ENCODE results near the gene ZYG11B.
"Not testable (repeated sequence)": the region's sequence is repeated elsewhere in the genome, so short reads cannot be mapped to it uniquely, and the experiment has no call there.

The ZYG11B gene

DNA sequence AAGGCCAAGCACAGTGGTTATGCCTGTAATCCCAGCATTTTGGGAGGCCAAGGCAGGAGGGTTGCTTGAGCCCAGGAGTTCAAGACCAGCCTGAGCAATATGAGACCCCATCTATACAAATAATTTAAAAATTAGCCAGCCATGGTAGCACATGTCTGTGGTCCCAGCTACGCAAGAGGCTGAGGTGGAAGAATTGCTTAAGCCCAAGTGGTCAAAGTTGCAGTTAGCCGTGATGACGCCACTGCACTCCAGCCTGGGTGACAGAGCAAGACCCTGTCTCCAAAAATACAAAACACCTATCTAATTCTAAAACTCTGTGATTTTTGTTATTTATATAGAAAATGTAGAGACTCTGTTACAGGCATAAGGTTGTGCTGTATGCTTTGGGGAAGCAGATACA, 72.1 kb downstream of the ZYG11B start:
- DNase-seq (ENCODE audit: low read depth, low spot score): no peak
- ChIA-PET CTCF (interaction anchor here (1.6 kb wide), 1 partner anchor 45 kb away, joined by 3 read pairs; the partner anchor contains the start of gene ZYG11A), POLR2A (no interaction called here)
- H3K4me3 ChIP-seq (ENCODE audit: low read depth, low read length): no peak overlapping the region
- TF ChIP-seq, protein P1, sequence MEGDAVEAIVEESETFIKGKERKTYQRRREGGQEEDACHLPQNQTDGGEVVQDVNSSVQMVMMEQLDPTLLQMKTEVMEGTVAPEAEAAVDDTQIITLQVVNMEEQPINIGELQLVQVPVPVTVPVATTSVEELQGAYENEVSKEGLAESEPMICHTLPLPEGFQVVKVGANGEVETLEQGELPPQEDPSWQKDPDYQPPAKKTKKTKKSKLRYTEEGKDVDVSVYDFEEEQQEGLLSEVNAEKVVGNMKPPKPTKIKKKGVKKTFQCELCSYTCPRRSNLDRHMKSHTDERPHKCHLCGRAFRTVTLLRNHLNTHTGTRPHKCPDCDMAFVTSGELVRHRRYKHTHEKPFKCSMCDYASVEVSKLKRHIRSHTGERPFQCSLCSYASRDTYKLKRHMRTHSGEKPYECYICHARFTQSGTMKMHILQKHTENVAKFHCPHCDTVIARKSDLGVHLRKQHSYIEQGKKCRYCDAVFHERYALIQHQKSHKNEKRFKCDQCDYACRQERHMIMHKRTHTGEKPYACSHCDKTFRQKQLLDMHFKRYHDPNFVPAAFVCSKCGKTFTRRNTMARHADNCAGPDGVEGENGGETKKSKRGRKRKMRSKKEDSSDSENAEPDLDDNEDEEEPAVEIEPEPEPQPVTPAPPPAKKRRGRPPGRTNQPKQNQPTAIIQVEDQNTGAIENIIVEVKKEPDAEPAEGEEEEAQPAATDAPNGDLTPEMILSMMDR (IDR thresholded peaks at IDR 0.05; ENCODE audit: insufficient read depth, low read length, missing control alignments): no peak

DNA sequence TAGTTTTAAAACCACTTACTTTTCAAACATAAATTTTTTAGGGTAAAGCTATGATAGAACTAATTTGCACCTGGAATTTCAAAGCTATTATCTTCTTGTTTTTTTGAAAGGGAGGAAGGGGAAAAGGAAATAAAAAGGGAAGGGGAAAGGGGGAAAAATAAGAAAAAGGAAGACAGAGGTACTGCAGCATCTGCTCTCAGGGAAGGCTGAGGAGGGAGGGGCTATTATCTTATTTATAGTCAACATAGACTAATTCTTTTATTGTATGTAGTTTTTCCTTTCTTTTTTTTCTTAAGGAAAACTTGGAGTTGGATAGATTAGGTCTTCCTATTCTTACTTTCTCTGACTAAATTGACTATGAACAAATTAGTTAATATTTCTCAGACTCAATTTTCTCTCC, 74.8 kb downstream of the ZYG11B start:
- CTCF ChIA-PET: interaction anchor here (1.1 to 1.4 kb wide), 2 partner anchors 26 to 385 kb away, joined by 3 to 4 read pairs; no protein-coding TSS in a partner anchor
- no peak for DNase-seq (ENCODE audit: low read depth, low spot score)
- POLR2A ChIA-PET: no interaction called here
- TF ChIP-seq, protein P1 (IDR thresholded peaks at IDR 0.05; ENCODE audit: insufficient read depth, low read length, missing control alignments): no peak
- H3K4me3 ChIP-seq (ENCODE audit: low read depth, low read length): no peak overlapping the region

GRCh38 chr1:52804083-52804482, 77.8 kb downstream of the ZYG11B start:
- POLR2A ChIA-PET; DNase-seq (ENCODE audit: low read depth, low spot score); H3K4me3 ChIP-seq (ENCODE audit: low read depth, low read length): not testable (repeated sequence)
- CTCF ChIA-PET: interaction anchor here (0.6 kb wide), 1 partner anchor 17 kb away, joined by 3 read pairs; no protein-coding TSS in a partner anchor

GRCh38 chr1:52814465-52814864, 88.2 kb downstream of the ZYG11B start:
- H3K4me3 ChIP-seq (ENCODE audit: low read depth, low read length): no peak overlapping the region
- POLR2A ChIA-PET: no interaction called here
- no peak for DNase-seq (ENCODE audit: low read depth, low spot score)
- CTCF ChIA-PET: interaction anchor here (2.0 kb wide), 1 partner anchor 12 kb away, joined by 5 read pairs; no protein-coding TSS in a partner anchor
- TF ChIP-seq, protein P1 (IDR thresholded peaks at IDR 0.05; ENCODE audit: insufficient read depth, low read length, missing control alignments): no peak

DNA sequence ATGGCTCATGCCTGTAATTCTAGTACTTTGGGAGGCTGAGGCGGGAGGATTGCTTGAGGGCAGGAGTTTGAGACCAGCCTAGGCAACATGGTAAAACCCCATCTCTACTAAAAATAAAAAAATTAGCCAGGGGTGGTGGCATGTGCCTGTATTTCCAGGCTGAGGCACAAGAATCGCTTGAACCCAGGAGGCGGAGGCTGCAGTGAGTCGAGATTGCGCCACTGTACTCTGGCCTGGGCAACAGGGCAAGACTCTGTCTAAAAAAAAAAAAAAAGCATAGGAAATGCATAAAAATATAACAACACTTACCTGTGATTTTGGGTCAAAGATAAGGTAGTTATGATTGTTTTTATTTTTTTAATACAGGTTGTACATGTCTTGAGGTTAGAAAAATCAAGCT, 94.6 kb downstream of the ZYG11B start:
- POLR2A ChIA-PET; DNase-seq (ENCODE audit: low read depth, low spot score): not testable (repeated sequence)
- CTCF ChIA-PET: interaction anchor here (0.6 to 0.8 kb wide), 2 partner anchors 16 to 21 kb away, joined by 3 to 4 read pairs; partner anchors contain the start of gene ZYG11A

DNA sequence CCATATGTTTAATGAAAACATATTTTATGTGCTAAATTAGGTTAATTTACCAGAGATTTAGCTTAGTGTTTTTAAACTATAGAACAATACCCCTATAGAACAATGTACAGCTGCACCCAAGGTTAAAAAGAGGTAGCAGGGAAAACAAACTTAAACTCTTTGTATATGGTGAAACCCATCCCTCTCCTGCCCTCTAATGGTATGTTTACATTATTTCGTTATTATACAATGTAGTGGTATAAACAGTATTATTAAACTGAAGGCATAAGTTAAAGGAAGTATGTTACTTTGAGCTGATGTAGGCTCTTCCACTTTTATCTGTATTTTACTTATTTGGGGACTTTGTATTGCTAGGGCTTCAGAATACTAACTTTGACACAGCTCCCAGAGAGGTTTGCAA, 99.6 kb downstream of the ZYG11B start:
- TF ChIP-seq, protein P1 (IDR thresholded peaks at IDR 0.05; ENCODE audit: insufficient read depth, low read length, missing control alignments): no peak
- ChIA-PET CTCF (interaction anchor here (0.9 to 1.9 kb wide), 9 partner anchors 9 to 360 kb away, joined by 3 to 8 read pairs (median 4); partner anchors contain the start of gene ZYG11A), POLR2A (interaction anchor here (0.6 kb wide), 1 partner anchor 11 kb away, joined by 4 read pairs; no protein-coding TSS in a partner anchor)
- no peak overlapping the region for H3K4me3 ChIP-seq (ENCODE audit: low read depth, low read length)
- DNase-seq (ENCODE audit: low read depth, low spot score): no peak

More for the DNA sequence above, 94.6 kb downstream of the ZYG11B start:
- H3K4me3 ChIP-seq (ENCODE audit: low read depth, low read length): not testable (repeated sequence)

GRCh38 chr1:52834798-52835197, 108.5 kb downstream of the ZYG11B start:
- no peak overlapping the region for H3K4me3 ChIP-seq (ENCODE audit: low read depth, low read length)
- POLR2A ChIA-PET: no interaction called here
- DNase-seq (ENCODE audit: low read depth, low spot score): no peak
- TF ChIP-seq, protein P1 (IDR thresholded peaks at IDR 0.05; ENCODE audit: insufficient read depth, low read length, missing control alignments): no peak
- CTCF ChIA-PET: interaction anchor here (1.0 to 1.1 kb wide), 2 partner anchors 9 to 352 kb away, joined by 3 to 5 read pairs; no protein-coding TSS in a partner anchor
